SH-SY5Y (cell line): Measurements from ENCODE around the gene SCAF8.

Experiments
- GATA2 ChIP-seq: IDR thresholded peaks from 2 replicates; pipeline ENCODE4 v1.6.1; 2011; ENCODE audit warnings: mild to moderate bottlenecking, low read depth, low read length
- GATA3 ChIP-seq: IDR thresholded peaks from 2 replicates; pipeline ENCODE4 v1.6.1; 2011; ENCODE audit warnings: low read depth, mild to moderate bottlenecking, low read length, moderate library complexity

- TF ChIP-seq GATA2 (no peak), GATA3 (no peak)
Observed at GRCh38 chr6:154726887-154727286, 6.3 kb upstream of the SCAF8 start.
